Kidney (tissue), 14 donors: ENCODE results near the gene REG1B. TPM values are rescaled to one million over a fixed set of nuclear protein-coding genes. Genes with fewer than 3 reads are reported as not detected.

Experiments
- DNase-seq, 5 donors: peaks; one replicate each; pipeline ENCODE4 v3.0.0-alpha.2; 2013 to 2020
- FAIRE-seq: peaks from 2 replicates; lab custom pipeline; 2012; peaks lifted over from hg19 to GRCh38; lab: Jason Lieb, UNC
- H3K27ac ChIP-seq, 2 donors: one replicate each; pipeline ENCODE4 v1.7.0; 2013; ENCODE audit warnings: low read depth in 2 of 2, low read length in 2 of 2, inconsistent platforms in 1 of 2
- H3K27me3 ChIP-seq: one replicate; pipeline ENCODE4 v1.7.1; 2013; ENCODE audit warnings: low read length, inconsistent platforms; ENCODE audit not compliant: control insufficient read depth, insufficient read depth
- H3K36me3 ChIP-seq, 3 donors: one replicate each; pipeline versions ENCODE4 v1.7.0 to v1.7.1; 2013; ENCODE audit warnings: low read length in 3 of 3, control low read depth in 1 of 3, inconsistent platforms in 1 of 3; ENCODE audit not compliant: insufficient read depth in 3 of 3, control insufficient read depth in 2 of 3
- H3K4me1 ChIP-seq, 3 donors: one replicate each; pipeline versions ENCODE4 v1.7.0 to v1.7.1; 2013; ENCODE audit warnings: low read length in 3 of 3, inconsistent platforms in 1 of 3, low read depth in 1 of 3; ENCODE audit not compliant: control insufficient read depth in 2 of 3, insufficient read depth in 2 of 3
- H3K4me3 ChIP-seq, 3 donors: one replicate each; pipeline versions ENCODE4 v1.7.0 to v1.8.1; 2013; ENCODE audit warnings: low read length in 3 of 3, control low read depth in 1 of 3, inconsistent platforms in 1 of 3
- H3K9ac ChIP-seq, 3 donors: one replicate each; pipeline versions ENCODE4 v1.7.0 to v1.7.1; 2013; ENCODE audit warnings: low read length in 3 of 3, control low read depth in 1 of 3, inconsistent platforms in 1 of 3
- H3K9me3 ChIP-seq, 3 donors: one replicate each; pipeline versions ENCODE4 v1.7.0 to v1.7.1; 2013; ENCODE audit warnings: low read length in 3 of 3, control low read depth in 1 of 3, inconsistent platforms in 1 of 3; ENCODE audit not compliant: control insufficient read depth in 2 of 3, insufficient read depth in 1 of 3
- intact Hi-C: fragments of 100-400 bp; cut with DNase I; formaldehyde crosslinking; loops from one replicate; pipeline ENCODE4 v1.11.1; 2022
- polyA plus RNA-seq: library from polyadenylated mRNA; stranded (reverse); fragments of 350-450 nt; fragmentation: Illumina TruSeq; extraction: RNeasy Lipid Tissue Mini Kit (QIAGEN cat#74804); gene quantifications from one replicate; pipeline ENCODE4 v1.2.3, GENCODE V29; 2014; ENCODE audit warnings: low read depth, low replicate concordance; ENCODE audit not compliant: insufficient read depth
- total RNA-seq: library from RNA; stranded (reverse); fragmentation: NEBNext Ultra II Directional; extraction: Animal tissue kit (Norgen Biotek cat#: 25700); gene quantifications from one replicate; pipeline ENCODE4 v1.2.1, GENCODE V29; 2021
- TF ChIP-seq, protein P1 (sequence below): IDR thresholded peaks from 3 replicates; pipeline ENCODE4 v1.5.1; 2012; ENCODE audit warnings: mild to moderate bottlenecking, moderate library complexity, borderline replicate concordance; ENCODE audit not compliant: insufficient read depth; ENCODE audit errors: extremely low read depth
- donor health status: control.
- donor health status: control.
- donor health status: control.
- donor health status: control.
- donor health status: control.
- donor health status: DM: yes; HTN: yes; CAD: no.
- donor health status: Normal renal cell carcinoma (clear cell type).

The REG1B gene
- total and polyA plus RNA-seq, 2 donors from 2014 or later = 1.5 to 11.0 TPM

DNA sequence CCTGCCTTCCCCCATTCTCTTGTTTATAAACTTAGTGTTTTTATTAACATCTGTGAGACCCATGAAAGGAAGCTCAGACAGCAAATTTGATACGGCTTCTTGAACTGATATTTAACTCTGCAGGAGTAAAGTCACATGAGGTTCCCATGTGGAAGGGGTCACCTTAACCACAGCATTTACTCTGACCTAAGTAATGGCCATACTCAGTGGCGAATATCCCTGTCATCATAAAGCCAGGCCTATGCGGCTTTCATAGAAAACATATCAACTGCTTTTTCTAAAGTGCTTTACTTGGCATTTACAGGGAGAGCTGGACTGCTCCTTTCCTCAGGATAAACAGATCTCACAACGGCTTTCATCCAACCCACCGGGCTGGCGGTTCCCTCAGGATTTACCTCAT, 41.5 kb upstream of the REG1B start:
- Histone ChIP-seq H3K9me3 (no peaks in the 10 kb centered on the region), H3K4me3 (no peak overlapping the region), H3K4me1 (no peaks in the 10 kb centered on the region), H3K9ac (no peak overlapping the region), H3K27ac (no peak overlapping the region), H3K36me3 (no peaks in the 10 kb centered on the region), H3K27me3 (no peaks in the 10 kb centered on the region)
- intact Hi-C loops = no loop called here
- TF ChIP-seq, protein P1, sequence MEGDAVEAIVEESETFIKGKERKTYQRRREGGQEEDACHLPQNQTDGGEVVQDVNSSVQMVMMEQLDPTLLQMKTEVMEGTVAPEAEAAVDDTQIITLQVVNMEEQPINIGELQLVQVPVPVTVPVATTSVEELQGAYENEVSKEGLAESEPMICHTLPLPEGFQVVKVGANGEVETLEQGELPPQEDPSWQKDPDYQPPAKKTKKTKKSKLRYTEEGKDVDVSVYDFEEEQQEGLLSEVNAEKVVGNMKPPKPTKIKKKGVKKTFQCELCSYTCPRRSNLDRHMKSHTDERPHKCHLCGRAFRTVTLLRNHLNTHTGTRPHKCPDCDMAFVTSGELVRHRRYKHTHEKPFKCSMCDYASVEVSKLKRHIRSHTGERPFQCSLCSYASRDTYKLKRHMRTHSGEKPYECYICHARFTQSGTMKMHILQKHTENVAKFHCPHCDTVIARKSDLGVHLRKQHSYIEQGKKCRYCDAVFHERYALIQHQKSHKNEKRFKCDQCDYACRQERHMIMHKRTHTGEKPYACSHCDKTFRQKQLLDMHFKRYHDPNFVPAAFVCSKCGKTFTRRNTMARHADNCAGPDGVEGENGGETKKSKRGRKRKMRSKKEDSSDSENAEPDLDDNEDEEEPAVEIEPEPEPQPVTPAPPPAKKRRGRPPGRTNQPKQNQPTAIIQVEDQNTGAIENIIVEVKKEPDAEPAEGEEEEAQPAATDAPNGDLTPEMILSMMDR = no peak
- DNase-seq (no peak), FAIRE-seq (no peak)

DNA sequence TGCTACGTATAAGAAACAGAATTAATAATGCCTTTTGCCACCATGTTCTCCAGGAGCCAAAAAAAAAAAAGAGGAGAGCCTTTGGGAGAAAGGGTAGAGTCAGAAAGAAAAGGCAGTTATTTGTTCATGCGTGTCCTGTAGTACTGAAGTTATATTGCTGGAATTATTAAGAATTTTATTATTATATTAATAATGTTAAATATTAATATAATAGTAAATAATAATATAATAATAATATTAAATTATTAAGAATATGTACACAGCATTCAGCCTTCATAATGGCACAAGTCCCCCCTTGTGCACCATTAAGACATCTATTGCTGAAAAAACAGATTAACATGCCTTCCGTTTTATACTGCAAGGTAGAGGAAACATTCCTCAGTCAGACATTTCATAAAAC, 40.6 kb upstream of the REG1B start:
- no peak for DNase-seq
- Histone ChIP-seq H3K9me3 (no peaks in the 10 kb centered on the region), H3K27me3 (no peaks in the 10 kb centered on the region), H3K9ac (no peak overlapping the region), H3K4me3 (no peak overlapping the region), H3K27ac (no peak overlapping the region), H3K36me3 (no peaks in the 10 kb centered on the region), H3K4me1 (no peaks in the 10 kb centered on the region)
- intact Hi-C loops = no loop called here
- TF ChIP-seq, protein P1 = no peak
- no peak for FAIRE-seq

DNA sequence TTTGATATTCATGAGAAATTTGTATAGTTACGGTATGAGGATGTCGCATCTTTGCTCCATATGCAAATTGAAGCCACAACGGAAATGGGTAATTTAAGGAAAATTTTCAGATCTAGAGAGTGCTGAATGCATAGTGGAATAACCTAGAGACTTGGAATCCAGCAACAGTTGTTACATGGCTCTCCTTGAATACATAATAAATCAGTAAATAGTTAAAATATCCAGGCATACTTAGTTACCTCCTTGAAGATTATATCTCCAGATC, 37.9 kb upstream of the REG1B start:
- Histone ChIP-seq H3K9me3 (no peaks in the 10 kb centered on the region), H3K27ac (no peak overlapping the region), H3K36me3 (no peaks in the 10 kb centered on the region), H3K4me1 (no peaks in the 10 kb centered on the region), H3K27me3 (no peaks in the 10 kb centered on the region), H3K4me3 (no peak overlapping the region), H3K9ac (no peak overlapping the region)
- no peak for FAIRE-seq
- TF ChIP-seq, protein P1 = no peak
- intact Hi-C loops = no loop called here
- no peak for DNase-seq
